Upper lobe of left lung (tissue), 4 donors: Measurements from ENCODE around the gene AP3B2.

Source experiments
- EP300 ChIP-seq, 4 donors: sonication (generic); formaldehyde crosslinking; IDR thresholded peaks; one replicate each; pipeline ENCODE4 v1.5.1; 2017; ENCODE audit warnings: antibody characterized with exemption in 4 of 4, control low read depth in 2 of 4
- POLR2A ChIP-seq, 4 donors: fragments of 450-650 bp; IDR thresholded peaks; one replicate each; pipeline ENCODE4 v1.5.1; 2016 to 2017; ENCODE audit warnings: antibody characterized with exemption in 4 of 4, mild to moderate bottlenecking in 2 of 4
- POLR2AphosphoS5 ChIP-seq, 2 donors: sonication (generic); formaldehyde crosslinking; IDR thresholded peaks; one replicate each; pipeline ENCODE4 v1.5.1; 2017; ENCODE audit warnings: antibody characterized with exemption in 2 of 2
- TF ChIP-seq, protein P1 (sequence below), 6 experiments: fragments of 450-650 bp in 4 of 6; fragments of 200-600 bp in 2 of 6; sonication (generic) in 2 of 6; IDR thresholded peaks; one replicate each; pipeline ENCODE4 v1.5.1; 2016 to 2019; ENCODE audit warnings: antibody characterized with exemption in 6 of 6

- TF ChIP-seq, protein P1, sequence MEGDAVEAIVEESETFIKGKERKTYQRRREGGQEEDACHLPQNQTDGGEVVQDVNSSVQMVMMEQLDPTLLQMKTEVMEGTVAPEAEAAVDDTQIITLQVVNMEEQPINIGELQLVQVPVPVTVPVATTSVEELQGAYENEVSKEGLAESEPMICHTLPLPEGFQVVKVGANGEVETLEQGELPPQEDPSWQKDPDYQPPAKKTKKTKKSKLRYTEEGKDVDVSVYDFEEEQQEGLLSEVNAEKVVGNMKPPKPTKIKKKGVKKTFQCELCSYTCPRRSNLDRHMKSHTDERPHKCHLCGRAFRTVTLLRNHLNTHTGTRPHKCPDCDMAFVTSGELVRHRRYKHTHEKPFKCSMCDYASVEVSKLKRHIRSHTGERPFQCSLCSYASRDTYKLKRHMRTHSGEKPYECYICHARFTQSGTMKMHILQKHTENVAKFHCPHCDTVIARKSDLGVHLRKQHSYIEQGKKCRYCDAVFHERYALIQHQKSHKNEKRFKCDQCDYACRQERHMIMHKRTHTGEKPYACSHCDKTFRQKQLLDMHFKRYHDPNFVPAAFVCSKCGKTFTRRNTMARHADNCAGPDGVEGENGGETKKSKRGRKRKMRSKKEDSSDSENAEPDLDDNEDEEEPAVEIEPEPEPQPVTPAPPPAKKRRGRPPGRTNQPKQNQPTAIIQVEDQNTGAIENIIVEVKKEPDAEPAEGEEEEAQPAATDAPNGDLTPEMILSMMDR (IDR thresholded peaks at IDR 0.05) = no peak
- TF ChIP-seq EP300 (IDR thresholded peaks at IDR 0.05) = no peak
- TF ChIP-seq POLR2A (IDR thresholded peaks at IDR 0.05) = no peak
- TF ChIP-seq POLR2AphosphoS5 (IDR thresholded peaks at IDR 0.05) = no peak
Measured at GRCh38 chr15:82699726-82700125, 9.9 kb downstream of the AP3B2 start.
